AML-193 (cell line): ENCODE results near the gene USP47.

Experiments used
- DNase-seq, 2 experiments: peaks; one replicate each; lab custom pipeline; 2025; lab: John Stamatoyannopoulos, UW

Gene USP47

GRCh38 chr11:11864803-11865202 is 23.0 kb downstream of the USP47 start:
- DNase-seq: no peak

GRCh38 chr11:11865449-11865848 is 23.7 kb downstream of the USP47 start:
- no peak for DNase-seq

GRCh38 chr11:11866203-11866602 is 24.4 kb downstream of the USP47 start:
- no peak for DNase-seq

- no peak for DNase-seq
These were observed 25.9 kb downstream of the USP47 start for GRCh38 chr11:11867720-11868119.

GRCh38 chr11:11871991-11872401 is 30.2 kb downstream of the USP47 start:
- DNase-seq: no peak

- DNase-seq: no peak
These were observed 34.7 kb downstream of the USP47 start for GRCh38 chr11:11876458-11876857.

GRCh38 chr11:11880179-11880578 is 38.4 kb downstream of the USP47 start:
- DNase-seq: no peak

- DNase-seq: no peak
These were observed 40.8 kb downstream of the USP47 start for GRCh38 chr11:11882539-11882938.

- DNase-seq: no peak
These were observed 42.6 kb downstream of the USP47 start for GRCh38 chr11:11884351-11884750.

GRCh38 chr11:11884774-11885481 is 43.2 kb downstream of the USP47 start:
- DNase-seq: no peak

GRCh38 chr11:11894486-11894885 is 52.7 kb downstream of the USP47 start:
- no peak for DNase-seq

- DNase-seq: no peak
These were observed 53.9 kb downstream of the USP47 start for GRCh38 chr11:11895672-11896071.

GRCh38 chr11:11898648-11899047 is 56.9 kb downstream of the USP47 start:
- no peak for DNase-seq

GRCh38 chr11:11899401-11899800 is 57.6 kb downstream of the USP47 start:
- DNase-seq: no peak

- DNase-seq: no peak
These were observed 60.2 kb downstream of the USP47 start for GRCh38 chr11:11901929-11902328.

- DNase-seq: no peak
These were observed 68.0 kb downstream of the USP47 start for GRCh38 chr11:11909727-11910126.

- no peak for DNase-seq
These were observed 68.8 kb downstream of the USP47 start for GRCh38 chr11:11910541-11910940.

- no peak for DNase-seq
These were observed 71.6 kb downstream of the USP47 start for GRCh38 chr11:11913395-11913794.

- no peak for DNase-seq
These were observed 73.9 kb downstream of the USP47 start for GRCh38 chr11:11915625-11916024.

GRCh38 chr11:11916981-11917399 is 75.2 kb downstream of the USP47 start:
- DNase-seq: no peak

GRCh38 chr11:11923828-11924227 is 82.1 kb downstream of the USP47 start:
- no peak for DNase-seq

GRCh38 chr11:11929920-11930319 is 88.1 kb downstream of the USP47 start:
- no peak for DNase-seq

- peak; percentile 32 to 43 for DNase-seq
These were observed 89.8 kb downstream of the USP47 start for GRCh38 chr11:11931461-11932055.

- no peak for DNase-seq
These were observed 93.8 kb downstream of the USP47 start for GRCh38 chr11:11935536-11935935.
